Measurements from ENCODE around the gene LIFR.

Gene LIFR

DNA sequence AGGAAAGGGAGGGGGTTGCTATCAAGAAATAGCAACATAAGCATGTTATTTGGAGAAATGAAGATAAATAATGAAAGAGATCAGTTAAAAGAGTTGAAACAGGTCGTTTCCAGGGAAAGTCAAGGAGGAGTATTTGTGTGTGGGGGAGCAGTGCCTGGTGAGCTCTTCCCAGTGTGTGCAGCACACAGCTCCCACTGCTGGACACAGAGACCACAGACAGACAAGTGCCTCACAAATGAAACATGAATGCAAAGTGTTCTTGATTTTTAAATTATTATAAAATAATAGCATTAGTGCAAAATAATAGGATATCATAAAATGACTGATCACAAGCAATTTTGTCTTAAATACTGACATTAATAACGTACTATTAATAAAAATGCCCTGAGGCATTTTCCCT is 40.8 kb downstream of the LIFR start:
- DNase-seq (ENCODE audit: low spot score), result no peak
- TF ChIP-seq, protein P1, sequence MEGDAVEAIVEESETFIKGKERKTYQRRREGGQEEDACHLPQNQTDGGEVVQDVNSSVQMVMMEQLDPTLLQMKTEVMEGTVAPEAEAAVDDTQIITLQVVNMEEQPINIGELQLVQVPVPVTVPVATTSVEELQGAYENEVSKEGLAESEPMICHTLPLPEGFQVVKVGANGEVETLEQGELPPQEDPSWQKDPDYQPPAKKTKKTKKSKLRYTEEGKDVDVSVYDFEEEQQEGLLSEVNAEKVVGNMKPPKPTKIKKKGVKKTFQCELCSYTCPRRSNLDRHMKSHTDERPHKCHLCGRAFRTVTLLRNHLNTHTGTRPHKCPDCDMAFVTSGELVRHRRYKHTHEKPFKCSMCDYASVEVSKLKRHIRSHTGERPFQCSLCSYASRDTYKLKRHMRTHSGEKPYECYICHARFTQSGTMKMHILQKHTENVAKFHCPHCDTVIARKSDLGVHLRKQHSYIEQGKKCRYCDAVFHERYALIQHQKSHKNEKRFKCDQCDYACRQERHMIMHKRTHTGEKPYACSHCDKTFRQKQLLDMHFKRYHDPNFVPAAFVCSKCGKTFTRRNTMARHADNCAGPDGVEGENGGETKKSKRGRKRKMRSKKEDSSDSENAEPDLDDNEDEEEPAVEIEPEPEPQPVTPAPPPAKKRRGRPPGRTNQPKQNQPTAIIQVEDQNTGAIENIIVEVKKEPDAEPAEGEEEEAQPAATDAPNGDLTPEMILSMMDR (IDR thresholded peaks at IDR 0.05; ENCODE audit: extremely low read depth, missing control alignments), result no peak

DNA sequence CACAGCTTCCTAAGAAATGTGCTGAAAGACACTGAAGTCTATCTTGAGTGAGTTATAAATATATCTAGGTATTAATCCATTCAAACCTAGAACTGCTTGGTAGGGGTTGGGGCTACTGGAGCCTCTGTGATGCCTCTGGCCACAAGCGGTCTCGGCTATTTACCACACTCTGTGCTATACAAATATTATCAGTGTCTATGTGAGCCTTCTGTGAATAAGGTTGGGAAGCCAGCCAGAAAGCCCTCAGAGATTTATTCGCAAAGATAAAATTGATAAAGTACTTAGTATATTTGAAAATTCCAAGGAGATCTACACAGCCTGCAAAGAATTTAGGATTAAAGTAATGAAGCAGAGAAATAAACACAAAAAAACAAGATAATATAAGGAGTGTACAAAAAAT is 41.4 kb downstream of the LIFR start:
- no peak for DNase-seq (ENCODE audit: low spot score)
- TF ChIP-seq, protein P1 (IDR thresholded peaks at IDR 0.05; ENCODE audit: extremely low read depth, missing control alignments), result no peak

DNA sequence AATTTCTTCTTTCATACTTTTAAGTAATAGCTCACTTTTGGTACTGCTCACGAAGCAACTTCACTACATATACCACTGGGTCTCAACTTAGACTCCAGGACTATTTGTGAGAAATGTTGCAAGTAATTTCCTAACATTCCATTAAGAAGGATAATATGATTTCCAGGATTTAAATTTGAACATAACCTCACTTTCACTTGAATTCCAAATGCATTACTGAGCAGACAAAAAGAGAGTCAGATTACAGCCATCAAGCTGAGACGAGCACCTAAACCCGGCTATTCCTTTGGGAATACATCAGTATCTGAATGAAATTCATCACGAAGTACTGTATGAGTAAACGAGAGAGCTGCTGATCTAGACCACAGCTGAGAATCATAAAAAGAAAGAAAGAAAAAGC is 47.3 kb downstream of the LIFR start:
- TF ChIP-seq, protein P1 (IDR thresholded peaks at IDR 0.05; ENCODE audit: extremely low read depth, missing control alignments), result no peak
- no peak for DNase-seq (ENCODE audit: low spot score)

DNA sequence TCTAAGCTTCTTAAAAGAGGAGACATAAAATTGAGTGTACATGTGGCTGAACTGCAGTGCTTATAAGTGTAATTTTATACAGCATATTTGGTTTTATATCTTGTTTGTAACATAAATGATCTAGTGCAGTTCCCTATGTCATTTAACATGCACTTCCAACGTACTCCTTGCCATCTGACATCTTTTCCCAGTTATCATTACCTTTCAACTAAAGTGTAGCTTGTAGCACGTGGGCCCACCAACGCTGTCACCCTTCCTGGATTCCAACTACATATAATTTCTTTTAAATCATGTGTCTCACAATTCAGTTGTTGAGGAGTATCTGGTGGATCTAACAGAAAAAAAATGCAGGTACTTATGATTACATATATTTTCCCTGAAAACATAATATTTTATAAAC is 50.1 kb downstream of the LIFR start:
- no peak for DNase-seq (ENCODE audit: low spot score)
- TF ChIP-seq, protein P1 (IDR thresholded peaks at IDR 0.05; ENCODE audit: extremely low read depth, missing control alignments), result no peak

DNA sequence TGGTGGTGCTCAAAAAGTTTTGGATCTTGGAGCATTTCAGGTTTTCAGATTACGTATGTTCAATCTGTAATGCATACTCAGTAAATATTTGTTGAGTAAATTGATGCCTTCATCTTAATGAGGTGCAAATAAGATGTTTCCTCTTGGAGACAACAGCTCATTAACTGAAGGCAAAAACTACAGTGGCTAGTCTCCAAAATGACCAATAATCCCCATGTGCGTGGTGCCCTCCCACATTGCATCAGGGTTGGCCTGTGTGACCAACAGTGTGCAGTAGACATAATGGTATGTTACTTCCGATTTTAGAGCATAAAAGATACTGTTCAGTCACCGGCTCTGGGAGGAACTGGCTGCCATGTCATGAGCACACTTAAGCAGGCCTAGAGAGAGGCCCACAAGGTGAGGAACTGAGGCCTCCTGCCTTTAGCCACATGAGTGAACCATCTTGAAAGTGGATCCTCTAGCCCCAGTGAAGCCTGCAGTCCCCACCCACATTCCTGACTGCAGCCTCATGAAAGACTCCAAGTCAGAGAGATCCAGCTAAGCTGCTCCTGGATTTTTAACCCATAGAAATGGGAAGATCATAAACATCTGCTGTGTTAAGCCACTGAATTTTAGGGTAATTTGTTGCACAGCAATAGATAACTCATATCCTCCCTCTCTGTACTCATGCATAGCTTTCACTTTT is 55.7 kb downstream of the LIFR start:
- DNase-seq (ENCODE audit: low spot score), result no peak
- TF ChIP-seq, protein P1 (IDR thresholded peaks at IDR 0.05; ENCODE audit: extremely low read depth, missing control alignments), result no peak

DNA sequence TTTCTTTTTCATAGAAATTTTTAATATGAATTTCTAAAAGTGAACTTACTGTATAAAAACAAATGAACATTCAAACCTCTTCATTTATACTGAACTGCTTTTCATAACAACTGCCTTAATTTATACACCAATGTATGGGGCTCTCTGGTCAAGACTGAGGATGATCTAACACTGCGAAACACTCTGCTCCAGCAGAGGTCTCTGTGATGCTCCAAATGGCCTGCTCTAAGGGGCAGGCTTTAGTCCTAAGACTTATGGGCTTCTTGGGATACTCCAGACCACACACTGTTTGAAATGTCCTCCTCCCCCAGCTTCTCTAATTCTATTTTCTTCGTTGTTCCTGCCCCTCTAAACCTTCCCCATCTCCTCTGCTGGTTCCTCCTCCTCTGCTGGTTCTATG is 58.5 kb downstream of the LIFR start:
- DNase-seq (ENCODE audit: low spot score), result no peak
- TF ChIP-seq, protein P1 (IDR thresholded peaks at IDR 0.05; ENCODE audit: extremely low read depth, missing control alignments), result no peak

DNA sequence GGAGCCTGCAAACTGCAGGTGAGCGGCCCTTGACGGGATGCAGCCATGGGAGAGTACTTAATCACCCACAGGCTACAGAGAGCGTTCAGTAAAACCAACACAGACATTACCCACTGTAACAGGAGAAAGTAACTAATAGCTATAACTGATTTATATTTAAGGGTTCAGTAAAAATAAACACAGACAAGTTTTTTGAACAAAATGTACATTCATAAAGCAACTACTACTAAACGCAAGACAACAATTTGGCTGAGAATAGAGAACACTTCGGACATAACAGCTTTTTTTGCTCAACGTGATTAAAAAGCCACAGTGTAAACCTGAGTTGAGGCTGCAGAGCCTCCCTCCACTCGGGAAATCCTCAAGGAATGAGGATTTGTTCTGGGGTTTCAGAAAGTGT is 61.7 kb downstream of the LIFR start:
- TF ChIP-seq, protein P1 (IDR thresholded peaks at IDR 0.05; ENCODE audit: extremely low read depth, missing control alignments), result no peak
- DNase-seq (ENCODE audit: low spot score), result no peak
